NCI-H1417 treated with DMSO at 0.1 percent for 48 hours (cell line): ENCODE measurements around the gene LGALS14.

ENCODE experiments used
- DNase-seq: peaks from one replicate; lab custom pipeline; 2025; lab: John Stamatoyannopoulos, UW

Gene LGALS14

DNA sequence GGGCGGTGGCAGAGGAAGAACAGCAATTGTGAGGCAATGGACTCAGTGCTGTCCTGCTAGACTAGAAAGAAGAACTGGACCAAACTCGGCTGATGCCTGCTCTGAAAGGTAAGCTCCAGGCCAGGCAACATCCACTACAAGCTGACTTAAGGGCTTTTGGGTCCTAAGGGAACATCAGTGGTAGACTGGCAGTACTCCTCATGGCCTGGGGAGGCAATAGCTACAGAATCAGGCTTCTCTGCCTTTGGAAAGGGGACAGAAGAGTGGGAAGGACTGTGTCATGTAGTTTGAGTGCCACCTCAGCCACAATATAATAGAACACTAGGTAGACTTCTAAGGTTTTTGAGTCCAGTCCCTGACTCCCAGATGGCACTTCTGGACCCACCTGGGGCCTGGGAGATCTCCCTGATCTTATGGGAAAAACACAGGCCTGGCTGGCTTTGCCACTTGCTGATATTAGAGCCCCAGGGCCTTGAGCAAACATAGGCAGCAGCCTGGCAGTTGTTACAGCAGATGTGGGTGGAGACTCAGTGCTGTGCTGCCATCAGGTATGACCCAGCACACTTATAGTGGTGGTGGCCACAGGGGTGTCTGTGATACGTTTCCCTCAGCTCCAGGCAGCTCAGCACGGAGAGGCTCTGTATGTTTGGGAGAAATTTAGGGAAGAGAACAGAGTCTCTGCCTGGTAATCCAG lies 42.7 kb downstream of the LGALS14 start:
- DNase-seq = no peak

DNA sequence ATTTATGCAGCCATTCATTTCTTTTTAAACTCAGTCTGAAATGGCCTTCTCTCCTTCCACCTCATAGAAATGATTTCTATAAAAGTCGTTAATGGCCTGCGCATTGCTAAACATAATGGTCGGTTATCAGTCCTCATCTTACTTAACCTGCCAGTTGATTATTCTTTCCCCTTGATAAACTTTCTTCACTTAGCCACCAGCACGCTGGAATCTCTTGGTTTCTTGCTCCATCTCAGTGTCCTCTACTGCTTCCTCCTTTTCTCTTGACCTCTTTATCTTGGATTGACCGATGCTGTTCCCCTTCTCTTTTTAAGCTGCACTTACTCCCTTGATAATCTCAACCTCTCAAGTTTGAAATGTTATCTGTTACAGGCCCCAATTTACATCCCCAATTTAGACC lies 45.7 kb downstream of the LGALS14 start:
- no peak for DNase-seq

DNA sequence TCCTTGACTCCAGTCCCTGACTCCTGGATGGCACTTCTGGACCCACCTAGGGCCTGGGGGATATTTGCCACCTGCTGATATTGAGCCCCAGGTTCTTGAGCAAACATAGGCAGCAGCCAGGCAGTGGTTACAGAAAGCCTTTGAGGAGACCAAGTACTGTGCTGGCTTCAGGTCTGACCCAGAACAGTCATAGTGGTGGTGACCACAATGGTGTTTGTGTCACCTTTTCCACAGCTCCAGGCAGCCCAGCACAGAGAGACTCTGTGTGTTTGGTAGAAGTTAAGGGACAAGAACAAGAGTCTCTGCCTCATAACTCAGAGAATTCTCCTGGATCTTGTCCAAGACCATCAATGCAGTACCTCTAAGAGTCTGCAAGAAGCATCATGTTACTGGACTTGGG lies 48.1 kb downstream of the LGALS14 start:
- DNase-seq = no peak

GRCh38 chr19:39752795-39753194 lies 48.5 kb downstream of the LGALS14 start:
- DNase-seq = no peak

- no peak for DNase-seq
These were observed 50.3 kb downstream of the LGALS14 start for GRCh38 chr19:39754544-39754943.

DNA sequence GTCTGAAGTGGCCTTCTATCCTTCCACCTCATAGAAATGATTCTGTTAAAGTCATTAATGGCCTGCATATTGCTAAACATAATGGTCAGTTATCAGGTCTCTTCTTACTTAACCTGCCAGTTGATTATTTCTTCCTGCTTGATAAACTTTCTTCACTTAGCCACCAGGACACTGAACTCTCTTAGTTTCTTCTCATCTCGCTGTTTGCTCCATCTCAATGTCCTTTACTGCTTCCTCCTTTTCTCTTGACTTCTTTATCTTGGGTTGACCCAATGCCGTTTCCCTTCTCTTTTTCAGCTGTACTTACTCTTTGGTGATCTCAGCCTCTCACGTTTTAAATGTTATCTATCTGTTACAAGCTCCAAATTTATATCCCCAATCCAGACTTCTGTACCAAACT lies 50.7 kb downstream of the LGALS14 start:
- no peak for DNase-seq
